Liver (tissue), 6 donors: ENCODE data around the gene HINT2. TPM values are rescaled to one million over a fixed set of nuclear protein-coding genes. Genes with fewer than 3 reads are reported as not detected.

ENCODE experiments used
- EGR1 ChIP-seq, 2 donors: IDR thresholded peaks; 2 replicates each; pipeline ENCODE4 v1.6.1; 2016 to 2018; ENCODE audit warnings: antibody characterized with exemption in 2 of 2, low read depth in 2 of 2
- FOXA1 ChIP-seq: IDR thresholded peaks from 2 replicates; pipeline ENCODE4 v1.6.1; 2016; ENCODE audit warnings: antibody characterized with exemption
- HNF4G ChIP-seq: IDR thresholded peaks from 2 replicates; pipeline ENCODE4 v1.6.1; 2016; ENCODE audit warnings: antibody characterized with exemption
- JUND ChIP-seq, 2 donors: IDR thresholded peaks; 2 replicates each; pipeline ENCODE4 v1.6.1; 2016; ENCODE audit warnings: antibody characterized with exemption in 2 of 2
- MAX ChIP-seq: IDR thresholded peaks from 2 replicates; pipeline ENCODE4 v1.6.1; 2016; ENCODE audit warnings: antibody characterized with exemption
- NR2F2 ChIP-seq: IDR thresholded peaks from 2 replicates; pipeline ENCODE4 v1.6.1; 2016; ENCODE audit warnings: antibody characterized with exemption
- RAD21 ChIP-seq, 2 donors: IDR thresholded peaks; 2 replicates each; pipeline ENCODE4 v1.6.1; 2016; ENCODE audit warnings: antibody characterized with exemption in 2 of 2, mild to moderate bottlenecking in 2 of 2
- RXRA ChIP-seq, 2 donors: IDR thresholded peaks; 2 replicates each; pipeline ENCODE4 v1.6.1; 2017 to 2018; ENCODE audit warnings: antibody characterized with exemption in 2 of 2, mild to moderate bottlenecking in 1 of 2
- SP1 ChIP-seq: IDR thresholded peaks from 2 replicates; pipeline ENCODE4 v1.6.1; 2018; ENCODE audit warnings: antibody characterized with exemption, mild to moderate bottlenecking
- TAF1 ChIP-seq: conservative IDR thresholded peaks from 2 replicates; pipeline ENCODE4 v1.6.1; 2016; ENCODE audit warnings: antibody characterized with exemption, mild to moderate bottlenecking
- polyA plus RNA-seq, 2 donors: library from polyadenylated mRNA; stranded (reverse) in 1 of 2; unstranded in 1 of 2; fragments of 200-250 nt in 1 of 2; fragments of >200 nt in 1 of 2; fragmentation: Nextera tagmentation in 1 of 2; extraction: Ambion mirVana in 1 of 2; gene quantifications; one replicate each; pipeline versions ENCODE4 v1.2.1 to v1.2.3, GENCODE V29; 2013 to 2015
- small RNA-seq: library from RNA; depleted of rRNA; stranded (forward); fragments of <200 nt; gene quantifications from one replicate; pipeline ENCODE3, GENCODE V24; 2014
- total RNA-seq, 2 donors: library from RNA; depleted of rRNA; stranded (reverse); fragments of >200 nt; gene quantifications; one replicate each; pipeline ENCODE4 v1.2.3, GENCODE V29; 2014
- donor health status: healthy.
- donor health status: healthy.
- donor health status: healthy.

HINT2 gene
- total and polyA plus RNA-seq, 4 donors: 34.3 to 176 (median 76.1) TPM

GRCh38 chr9:35763181-35763580, 51.7 kb downstream of the HINT2 start (continued):
- TF ChIP-seq MAX: no peak
- TF ChIP-seq RXRA (IDR thresholded peaks at IDR 0.05): no peak
- TF ChIP-seq TAF1: no peak
- TF ChIP-seq EGR1 (IDR thresholded peaks at IDR 0.05; ENCODE audit: low read depth in 2 of 2): no peak
- no peak for TF ChIP-seq RAD21 (IDR thresholded peaks at IDR 0.05)
- no peak for TF ChIP-seq JUND (IDR thresholded peaks at IDR 0.05)
- TF ChIP-seq FOXA1: no peak
- TF ChIP-seq HNF4G: no peak
- TF ChIP-seq SP1: no peak
- TF ChIP-seq NR2F2: no peak

Small RNAs within 50 kb of the gene (small RNA-seq; reads per million reads assigned to genes)
- 0.22 reads per million, percentile 7 among the genes with 10 or more reads in this experiment for gene HINT2

Other genes with a start within 250 kb of the HINT2 start
- gene TESK1, start 209.8 kb downstream of the HINT2 start, total RNA-seq: 1 to 10 TPM; 3.9 to 9.8 TPM
- gene TESK1, start 209.8 kb downstream of the HINT2 start, polyA plus RNA-seq: 10 to 100 TPM in 1 of 2 donors, 1 to 10 TPM in 1; 3.7 to 12.5 TPM
- gene CD72, start 196.6 kb downstream of the HINT2 start, total RNA-seq: 1 to 10 TPM; 4.7 to 5.7 TPM
- gene CD72, start 196.6 kb downstream of the HINT2 start, polyA plus RNA-seq: 1 to 10 TPM; 2.0 to 2.2 TPM
- gene SIT1, start 164.1 kb downstream of the HINT2 start, total RNA-seq: 1 to 10 TPM in 1 of 2 donors, under 1 TPM in 1; 0.25 to 1.1 TPM
- under 1 TPM; 0.17 to 0.44 TPM for gene SIT1, start 164.1 kb downstream of the HINT2 start, polyA plus RNA-seq
- gene RMRP, start 157.0 kb downstream of the HINT2 start, total RNA-seq: over 10,000 TPM in 1 of 2 donors, 1,000 to 10,000 TPM in 1; 5,304 to 67,037 TPM
- 10 to 100 TPM in 1 of 2 donors, 1 to 10 TPM in 1; 5.3 to 50.9 TPM for gene RMRP, start 157.0 kb downstream of the HINT2 start, polyA plus RNA-seq
- 1 to 10 TPM; 5.4 to 6.7 TPM for gene CCDC107, start 156.8 kb downstream of the HINT2 start, total RNA-seq
- 10 to 100 TPM; 14.2 to 20.2 TPM for gene CCDC107, start 156.8 kb downstream of the HINT2 start, polyA plus RNA-seq
- 1 to 10 TPM in 1 of 2 donors, under 1 TPM in 1; under 0.01 to 7.4 TPM for gene ARHGEF39, start 149.8 kb downstream of the HINT2 start, total RNA-seq
- under 1 TPM; 0.74 TPM for gene ARHGEF39, start 149.8 kb downstream of the HINT2 start, polyA plus RNA-seq
- gene CA9, start 141.1 kb downstream of the HINT2 start, total RNA-seq: under 1 TPM; 0.47 to 0.67 TPM
- 1 to 10 TPM in 1 of 2 donors, under 1 TPM in 1; 0.93 to 2.2 TPM for gene CA9, start 141.1 kb downstream of the HINT2 start, polyA plus RNA-seq
- 10 to 100 TPM in 1 of 2 donors, 1 to 10 TPM in 1; 4.3 to 23.7 TPM for gene TPM2, start 125.1 kb downstream of the HINT2 start, total RNA-seq
- gene TPM2, start 125.1 kb downstream of the HINT2 start, polyA plus RNA-seq: 10 to 100 TPM in 1 of 2 donors, 1 to 10 TPM in 1; 4.2 to 31.4 TPM
- gene TLN1, start 82.8 kb downstream of the HINT2 start, total RNA-seq: 100 to 1,000 TPM; 149 to 184 TPM
- gene TLN1, start 82.8 kb downstream of the HINT2 start, polyA plus RNA-seq: 100 to 1,000 TPM in 1 of 2 donors, 10 to 100 TPM in 1; 24.5 to 102 TPM
- gene CREB3, start 82.4 kb downstream of the HINT2 start, total RNA-seq: 10 to 100 TPM in 1 of 2 donors, 1 to 10 TPM in 1; 9.2 to 21.3 TPM
- gene CREB3, start 82.4 kb downstream of the HINT2 start, polyA plus RNA-seq: 10 to 100 TPM; 14.9 to 21.4 TPM
- 10 to 100 TPM; 24.1 to 65.3 TPM for gene GBA2, start 65.8 kb downstream of the HINT2 start, total RNA-seq
- gene GBA2, start 65.8 kb downstream of the HINT2 start, polyA plus RNA-seq: 10 to 100 TPM; 24.5 to 27.1 TPM
- 10 to 100 TPM in 1 of 2 donors, 1 to 10 TPM in 1; 5.1 to 10.7 TPM for gene RGP1, start 65.8 kb downstream of the HINT2 start, total RNA-seq
- 1 to 10 TPM; 2.6 to 6.6 TPM for gene RGP1, start 65.8 kb downstream of the HINT2 start, polyA plus RNA-seq
- not detected for gene MSMP, start 60.8 kb downstream of the HINT2 start, total RNA-seq
- not detected for gene MSMP, start 60.8 kb downstream of the HINT2 start, polyA plus RNA-seq
- gene NPR2, start 23.5 kb downstream of the HINT2 start, total RNA-seq: 10 to 100 TPM in 1 of 2 donors, 1 to 10 TPM in 1; 9.4 to 17.1 TPM
- gene NPR2, start 23.5 kb downstream of the HINT2 start, polyA plus RNA-seq: 10 to 100 TPM in 1 of 2 donors, 1 to 10 TPM in 1; 8.6 to 13.0 TPM
- gene SPAG8, start 2.8 kb downstream of the HINT2 start, total RNA-seq: under 1 TPM; 0.25 to 0.56 TPM
- under 1 TPM; 0.14 TPM for gene SPAG8, start 2.8 kb downstream of the HINT2 start, polyA plus RNA-seq
- not detected for gene FAM221B, start 13.7 kb upstream of the HINT2 start, total RNA-seq
- gene FAM221B, start 13.7 kb upstream of the HINT2 start, polyA plus RNA-seq: under 1 TPM in 1 of 2 donors, not detected in 1; 0.35 TPM
- 1 to 10 TPM; 3.1 to 5.4 TPM for gene TMEM8B, start 14.2 kb upstream of the HINT2 start, total RNA-seq
- 1 to 10 TPM; 1.1 to 2.3 TPM for gene TMEM8B, start 14.2 kb upstream of the HINT2 start, polyA plus RNA-seq
- gene OR13J1, start 55.4 kb upstream of the HINT2 start, total RNA-seq: not detected
- not detected for gene OR13J1, start 55.4 kb upstream of the HINT2 start, polyA plus RNA-seq
- gene HRCT1, start 91.2 kb upstream of the HINT2 start, total RNA-seq: under 1 TPM; 0.08 to 0.09 TPM
- 1 to 10 TPM in 1 of 2 donors, under 1 TPM in 1; 0.44 to 2.9 TPM for gene HRCT1, start 91.2 kb upstream of the HINT2 start, polyA plus RNA-seq
- gene SPAAR, start 94.4 kb upstream of the HINT2 start, total RNA-seq: 1 to 10 TPM in 1 of 2 donors, under 1 TPM in 1; 0.65 to 2.4 TPM
- 1 to 10 TPM; 1.1 TPM for gene SPAAR, start 94.4 kb upstream of the HINT2 start, polyA plus RNA-seq
- gene OR2S2, start 143.1 kb upstream of the HINT2 start, total RNA-seq: not detected
- not detected for gene OR2S2, start 143.1 kb upstream of the HINT2 start, polyA plus RNA-seq
- 1 to 10 TPM; 2.1 to 3.5 TPM for gene RECK, start 221.9 kb upstream of the HINT2 start, total RNA-seq
- 1 to 10 TPM; 2.1 to 2.5 TPM for gene RECK, start 221.9 kb upstream of the HINT2 start, polyA plus RNA-seq